ENCODE results near the gene OR10R2.

The OR10R2 gene

DNA sequence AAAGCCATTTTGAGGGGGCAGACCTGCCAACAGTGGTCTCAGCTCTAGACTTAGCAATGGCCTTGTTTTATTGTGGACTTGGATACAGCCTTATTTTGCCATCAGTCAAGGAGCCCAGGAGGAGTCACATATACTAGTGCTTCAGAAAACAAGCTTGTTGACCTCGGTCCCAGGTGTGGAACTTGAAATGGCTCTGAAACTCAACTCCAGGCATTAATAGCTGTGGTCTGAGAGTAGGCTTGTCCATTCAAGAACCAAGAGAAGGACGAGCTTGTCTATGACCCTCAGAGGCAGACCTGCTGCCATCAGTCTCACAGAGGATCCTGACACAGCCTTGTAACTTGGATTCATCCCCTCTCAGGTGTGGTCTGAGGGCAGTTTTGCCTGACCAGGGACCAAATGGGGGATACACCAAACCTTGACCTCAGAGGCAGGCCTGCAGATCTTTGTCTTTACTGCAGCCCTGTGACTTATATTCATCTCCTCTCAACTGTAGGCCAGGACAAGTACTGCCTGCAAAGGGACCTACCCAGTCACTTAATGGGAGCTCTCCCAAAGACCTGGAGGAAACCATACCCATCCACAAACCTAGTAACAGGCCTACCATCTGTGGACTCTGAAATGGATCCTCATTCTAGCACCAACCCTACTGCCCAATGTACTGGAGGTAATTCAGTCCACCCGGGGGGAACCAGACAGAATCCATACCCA lies 49.1 kb downstream of the OR10R2 start:
- ChIA-PET POLR2A (no interaction called here), CTCF (no interaction called here)
- no peak for TF ChIP-seq LEF1 (IDR thresholded peaks at IDR 0.05; ENCODE audit: borderline replicate concordance)
- no peak for TF ChIP-seq ARNT (IDR thresholded peaks at IDR 0.05)
- no peak for TF ChIP-seq FOXK2 (IDR thresholded peaks at IDR 0.05)
- no peak for TF ChIP-seq NFRKB (IDR thresholded peaks at IDR 0.05)
- TF ChIP-seq SP1 (IDR thresholded peaks at IDR 0.05), result no peak
- TF ChIP-seq TARDBP (IDR thresholded peaks at IDR 0.05), result no peak
- no peak for TF ChIP-seq CTBP1 (IDR thresholded peaks at IDR 0.05; ENCODE audit: borderline replicate concordance)
- TF ChIP-seq L3MBTL2 (conservative IDR thresholded peaks at IDR 0.05), result no peak
- no peak for TF ChIP-seq HDGF (IDR thresholded peaks at IDR 0.05; ENCODE audit: borderline replicate concordance)
- no peak for TF ChIP-seq FOXA1 (IDR thresholded peaks at IDR 0.05)
- TF ChIP-seq FOXM1 (IDR thresholded peaks at IDR 0.05; ENCODE audit: borderline replicate concordance), result no peak
- no peak for TF ChIP-seq ELF4 (IDR thresholded peaks at IDR 0.05)
- TF ChIP-seq ZNF384 (IDR thresholded peaks at IDR 0.05), result no peak
- no peak for TF ChIP-seq BHLHE40 (IDR thresholded peaks at IDR 0.05; ENCODE audit: borderline replicate concordance)
- TF ChIP-seq, protein P1, sequence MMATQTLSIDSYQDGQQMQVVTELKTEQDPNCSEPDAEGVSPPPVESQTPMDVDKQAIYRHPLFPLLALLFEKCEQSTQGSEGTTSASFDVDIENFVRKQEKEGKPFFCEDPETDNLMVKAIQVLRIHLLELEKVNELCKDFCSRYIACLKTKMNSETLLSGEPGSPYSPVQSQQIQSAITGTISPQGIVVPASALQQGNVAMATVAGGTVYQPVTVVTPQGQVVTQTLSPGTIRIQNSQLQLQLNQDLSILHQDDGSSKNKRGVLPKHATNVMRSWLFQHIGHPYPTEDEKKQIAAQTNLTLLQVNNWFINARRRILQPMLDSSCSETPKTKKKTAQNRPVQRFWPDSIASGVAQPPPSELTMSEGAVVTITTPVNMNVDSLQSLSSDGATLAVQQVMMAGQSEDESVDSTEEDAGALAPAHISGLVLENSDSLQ (IDR thresholded peaks at IDR 0.05), result no peak
- TF ChIP-seq SUZ12 (IDR thresholded peaks at IDR 0.05), result no peak
- no peak for DNase-seq (ENCODE audit: extremely low spot score)

DNA sequence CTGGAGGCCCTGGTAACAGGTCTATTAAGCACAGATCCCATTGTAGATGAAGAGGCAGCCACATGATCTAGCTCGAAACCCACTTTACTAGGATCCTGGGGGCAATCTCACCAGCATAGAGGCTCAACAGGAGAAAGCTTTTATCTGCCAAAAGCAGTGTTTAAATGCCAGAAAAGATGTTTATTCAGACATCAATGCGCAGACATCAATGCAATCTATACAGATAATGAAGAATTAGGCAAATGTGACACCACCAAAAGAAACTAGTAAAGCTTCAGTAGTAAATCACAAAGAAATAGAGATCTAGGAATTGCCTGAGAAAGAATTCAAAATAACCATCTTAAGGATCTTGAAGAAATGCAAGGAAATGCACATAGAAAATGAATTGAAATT lies 49.6 kb downstream of the OR10R2 start:
- DNase-seq (ENCODE audit: extremely low spot score), result no peak
- POLR2A ChIA-PET, result no interaction called here
- TF ChIP-seq FOXA1 (IDR thresholded peaks at IDR 0.05) (no peak), ARNT (IDR thresholded peaks at IDR 0.05) (no peak), ZNF384 (IDR thresholded peaks at IDR 0.05) (no peak), HDGF (IDR thresholded peaks at IDR 0.05; ENCODE audit: borderline replicate concordance) (no peak), L3MBTL2 (conservative IDR thresholded peaks at IDR 0.05) (no peak), CTBP1 (IDR thresholded peaks at IDR 0.05; ENCODE audit: borderline replicate concordance) (no peak), ELF4 (IDR thresholded peaks at IDR 0.05) (no peak), NFRKB (IDR thresholded peaks at IDR 0.05) (no peak), FOXM1 (IDR thresholded peaks at IDR 0.05; ENCODE audit: borderline replicate concordance) (no peak), LEF1 (IDR thresholded peaks at IDR 0.05; ENCODE audit: borderline replicate concordance) (no peak)
- CTCF ChIA-PET, result no interaction called here

DNA sequence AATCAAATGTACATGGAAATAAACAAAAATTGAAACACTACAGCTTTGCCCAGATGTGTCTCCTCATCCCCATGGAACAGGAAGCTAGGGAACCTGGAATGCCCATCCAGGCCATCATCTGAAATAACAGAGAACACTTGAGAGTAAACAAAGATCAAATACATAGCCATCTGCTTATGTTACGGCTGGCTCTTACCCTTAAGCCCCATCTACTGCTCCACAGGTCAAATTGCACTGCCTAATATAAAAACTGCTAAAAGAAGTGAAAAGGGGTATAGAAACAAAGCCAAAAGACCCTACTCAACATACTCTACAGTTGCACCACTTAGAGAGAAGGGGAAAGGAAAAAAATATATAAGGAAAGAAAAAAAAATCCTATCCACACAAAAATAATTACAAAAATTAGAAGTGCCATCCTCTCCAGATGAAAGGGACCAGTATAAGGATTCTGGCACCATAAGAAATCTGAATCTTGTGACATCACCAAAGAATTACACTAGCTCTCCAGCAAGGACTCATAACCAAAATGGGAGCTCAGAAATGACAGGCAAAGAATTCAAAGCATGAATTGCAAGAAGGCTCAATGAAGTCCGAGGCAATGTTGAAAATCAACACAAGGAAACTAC lies 55.3 kb downstream of the OR10R2 start:
- ChIA-PET CTCF (no interaction called here), POLR2A (no interaction called here)
- TF ChIP-seq ZNF384 (IDR thresholded peaks at IDR 0.05) (no peak), L3MBTL2 (conservative IDR thresholded peaks at IDR 0.05) (no peak), NFRKB (IDR thresholded peaks at IDR 0.05) (no peak), CTBP1 (IDR thresholded peaks at IDR 0.05; ENCODE audit: borderline replicate concordance) (no peak), TARDBP (IDR thresholded peaks at IDR 0.05) (no peak), HDGF (IDR thresholded peaks at IDR 0.05; ENCODE audit: borderline replicate concordance) (no peak), FOXM1 (IDR thresholded peaks at IDR 0.05; ENCODE audit: borderline replicate concordance) (no peak)
- TF ChIP-seq, protein P1 (IDR thresholded peaks at IDR 0.05), result no peak
- DNase-seq (ENCODE audit: extremely low spot score), result no peak
